Fibroblast of peridontal ligament (primary cell): ENCODE data around the gene TRIM28.
"Not testable (repeated sequence)": the region's sequence is repeated elsewhere in the genome, so short reads cannot be mapped to it uniquely, and the experiment has no call there.

ENCODE experiments used
- DNase-seq: peaks from one replicate; pipeline ENCODE4 v3.0.0-alpha.2; 2010; ENCODE audit errors: extremely low read depth

The TRIM28 gene

DNA sequence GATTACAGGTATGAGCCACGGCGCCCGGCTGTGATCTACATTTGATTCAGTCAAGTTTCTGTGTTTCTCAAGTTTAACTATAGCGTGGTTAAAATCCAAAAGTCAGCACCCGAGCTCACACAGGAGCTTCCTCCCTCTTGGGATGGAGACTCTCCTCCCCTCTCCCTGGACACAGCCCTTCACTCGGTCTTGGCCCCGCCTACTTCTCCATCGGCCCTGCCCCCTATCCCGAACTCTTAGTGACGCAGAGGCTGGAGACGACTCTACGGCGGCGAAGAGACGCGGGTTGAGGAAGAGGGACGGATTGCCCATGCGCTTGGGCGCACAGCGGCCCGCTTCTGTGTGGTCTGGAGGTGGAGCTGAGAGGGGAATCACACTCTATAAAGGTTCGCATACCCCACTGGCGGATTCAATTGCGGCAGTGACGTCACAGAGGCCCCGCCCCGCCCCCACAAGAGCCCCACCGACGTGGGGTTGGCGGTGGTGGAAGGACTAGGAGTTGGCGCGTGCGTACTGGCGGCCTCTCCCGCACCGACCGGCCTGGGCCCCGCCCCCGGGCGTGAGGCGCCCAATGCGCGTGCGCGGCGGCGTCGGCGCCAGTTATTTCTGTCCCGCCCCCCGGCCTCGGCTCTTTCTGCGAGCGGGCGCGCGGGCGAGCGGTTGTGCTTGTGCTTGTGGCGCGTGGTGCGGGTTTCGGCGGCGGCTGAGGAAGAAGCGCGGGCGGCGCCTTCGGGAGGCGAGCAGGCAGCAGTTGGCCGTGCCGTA, at the start of gene TRIM28:
TSS of gene TRIM28 (plus strand) at position 239 of the 765 bp plus-strand sequence. CDS start 694 bp downstream, outside the sequence.
- DNase-seq: peak; percentile 99

DNA sequence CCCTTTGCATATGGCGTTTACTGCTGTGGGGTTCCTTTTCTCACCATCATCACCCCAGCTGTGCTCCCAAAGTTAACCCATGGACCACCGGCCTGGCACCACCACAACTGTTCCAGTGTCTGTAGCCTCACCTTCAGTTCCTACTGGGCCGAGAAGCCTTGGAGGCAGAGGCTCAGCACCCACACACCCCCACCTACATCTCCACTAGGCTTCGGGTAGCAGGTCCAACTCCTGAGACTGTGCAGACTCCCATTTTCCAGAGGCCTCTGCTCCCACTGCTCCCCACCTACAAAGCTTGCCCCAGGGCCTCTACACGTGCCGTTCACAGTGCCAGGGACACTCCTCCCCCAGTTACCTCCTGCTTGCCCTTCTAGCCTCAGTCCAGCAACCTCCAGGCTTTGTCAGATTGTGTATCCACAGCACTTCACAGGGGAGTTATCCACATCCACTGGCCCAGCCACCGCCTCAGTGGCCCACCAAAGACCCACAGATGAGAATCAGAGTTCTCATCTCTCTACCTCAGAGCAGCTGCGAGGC, 46.2 kb upstream of the TRIM28 start:
- no peak for DNase-seq

DNA sequence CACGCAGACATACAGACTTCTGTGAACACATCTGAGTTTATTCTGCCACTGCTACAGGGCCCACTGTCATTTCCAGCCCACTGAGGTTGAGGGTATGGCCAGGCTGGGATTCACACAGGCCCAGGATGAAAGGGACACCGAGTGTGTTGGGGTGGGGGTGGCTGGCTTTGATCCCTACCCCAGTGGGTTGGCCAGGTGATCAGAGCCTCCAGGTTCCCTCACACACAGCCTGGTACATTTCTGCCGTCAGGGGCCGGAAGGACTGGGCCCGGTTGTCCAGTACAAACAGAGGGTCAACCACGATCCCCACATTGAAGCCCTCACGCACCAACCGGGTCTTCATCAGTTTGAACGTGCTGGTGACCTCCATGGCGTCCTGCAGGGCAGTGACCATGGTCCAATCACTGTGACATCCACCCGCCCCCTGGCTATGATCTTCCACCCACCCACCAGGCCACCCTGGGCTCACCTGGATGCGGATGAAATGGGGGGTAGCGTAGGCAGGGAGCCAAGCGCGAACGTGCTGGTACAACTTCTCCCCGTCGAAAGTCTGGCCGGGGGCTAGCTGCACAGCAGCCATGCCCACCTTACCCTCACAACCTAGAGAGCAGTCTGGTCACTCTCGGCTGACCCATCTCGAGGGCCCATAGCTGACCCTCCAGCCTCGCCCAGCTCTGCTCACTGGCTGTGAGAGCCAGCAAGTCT, 45.4 kb upstream of the TRIM28 start:
- no peak for DNase-seq

DNA sequence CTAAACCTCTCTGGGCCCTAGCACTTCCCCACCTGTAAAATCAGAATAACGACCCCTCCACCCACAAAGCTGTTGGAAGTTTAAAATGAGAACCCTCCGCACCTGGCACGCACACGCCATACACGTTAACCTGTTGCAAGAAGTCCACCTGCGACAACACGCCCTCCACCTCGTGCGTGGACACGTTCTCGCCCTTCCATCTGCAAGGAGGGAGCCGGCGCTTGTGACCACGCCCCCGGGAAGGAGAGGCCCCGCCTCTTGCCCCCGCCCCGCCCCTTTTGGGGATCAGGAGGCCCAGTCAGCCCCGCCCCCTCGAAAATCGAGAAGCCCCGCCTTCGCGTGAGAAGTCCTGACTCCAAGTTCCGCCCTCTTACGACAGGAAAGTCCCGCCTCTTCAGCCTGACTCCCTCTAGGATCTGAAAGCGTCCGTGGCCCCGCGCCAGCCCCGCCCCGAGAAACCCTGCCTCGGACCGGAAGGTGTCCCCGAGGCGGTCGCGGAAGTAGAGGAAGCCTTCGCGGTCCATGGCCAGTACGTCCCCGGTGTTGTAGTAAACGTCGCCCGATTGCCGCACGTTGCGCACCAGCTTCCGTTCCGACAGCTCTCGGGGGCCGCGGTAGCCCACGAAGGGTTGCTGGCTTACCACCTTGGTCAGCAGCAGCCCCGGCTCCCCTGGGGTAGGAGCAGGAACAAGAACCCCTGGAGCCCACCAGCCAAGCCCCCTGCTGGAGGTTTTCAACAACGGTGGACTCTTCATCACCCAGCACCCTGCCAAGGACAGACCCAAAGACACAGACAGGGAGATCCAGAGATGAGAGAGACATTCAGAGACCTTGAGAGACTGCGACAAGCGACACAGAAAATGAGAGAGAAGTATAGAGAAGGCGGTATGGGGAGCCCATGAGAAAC, 44.6 kb upstream of the TRIM28 start:
- peak; percentile 98 for DNase-seq

DNA sequence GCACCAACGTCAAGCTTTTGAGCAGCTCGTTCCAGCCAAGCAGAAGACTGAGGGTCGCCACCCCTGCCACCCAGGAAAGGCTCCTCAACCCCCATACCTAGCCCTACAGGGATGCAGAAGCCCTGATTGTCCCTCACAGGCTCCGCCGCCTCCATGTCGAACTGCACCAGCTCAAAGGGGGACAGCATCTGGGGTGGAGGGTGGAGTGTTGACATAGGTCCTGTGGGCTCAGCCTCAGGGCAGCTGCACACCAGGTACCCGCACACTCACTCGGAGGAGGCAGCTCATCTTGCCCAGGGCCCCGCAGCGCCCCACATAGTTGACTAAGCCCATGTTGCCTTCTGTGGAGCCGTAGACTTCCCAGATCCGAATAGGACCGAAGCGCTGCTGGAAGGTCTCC, 43.6 kb upstream of the TRIM28 start:
- DNase-seq: no peak

DNA sequence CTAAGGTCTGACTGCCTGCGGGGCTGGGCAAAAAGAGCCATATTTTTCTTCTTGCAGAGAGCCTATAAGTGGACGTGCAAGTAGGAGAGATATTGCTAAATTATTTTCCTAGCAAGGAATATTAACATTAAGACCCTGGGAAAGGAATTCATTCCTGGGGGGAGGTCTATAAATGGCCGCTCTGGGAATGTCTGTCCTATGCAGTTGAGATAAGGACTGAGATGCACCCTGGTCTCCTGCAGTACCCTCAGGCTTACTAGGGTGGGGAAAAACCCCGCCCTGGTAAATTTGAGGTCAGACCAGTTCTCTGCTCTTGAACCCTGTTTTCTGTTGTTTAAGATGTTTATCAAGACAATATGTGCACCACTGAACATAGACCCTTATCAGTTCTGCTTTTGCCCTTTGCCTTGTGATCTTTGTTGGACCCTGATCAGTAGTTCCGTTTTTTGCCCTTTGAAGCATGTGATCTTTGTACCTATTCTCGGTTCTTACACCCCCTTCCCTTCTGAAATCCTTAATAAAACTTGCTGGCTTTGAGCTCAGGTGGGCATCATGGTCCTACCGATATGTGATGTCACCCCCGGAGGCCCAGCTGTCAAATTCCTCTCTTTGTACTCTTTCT, 36.2 kb upstream of the TRIM28 start:
- DNase-seq: not testable (repeated sequence)

DNA sequence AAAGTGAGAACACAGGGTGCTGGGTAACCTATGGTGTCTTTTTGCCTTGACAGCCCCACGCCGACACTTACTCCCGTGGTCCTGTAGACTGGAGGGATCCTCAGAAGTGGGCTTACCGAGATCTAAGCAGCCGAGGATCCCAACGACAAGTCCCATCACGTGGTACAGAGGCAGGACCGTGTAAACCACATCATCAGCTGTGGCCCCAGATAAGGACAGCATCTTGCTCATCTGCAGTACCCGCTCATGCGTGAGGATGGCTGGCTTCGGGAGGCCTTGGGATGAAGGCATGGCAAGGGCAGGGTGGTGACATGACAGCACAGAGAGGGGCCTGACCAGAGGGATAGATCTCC, 34.2 kb upstream of the TRIM28 start:
- DNase-seq: no peak

DNA sequence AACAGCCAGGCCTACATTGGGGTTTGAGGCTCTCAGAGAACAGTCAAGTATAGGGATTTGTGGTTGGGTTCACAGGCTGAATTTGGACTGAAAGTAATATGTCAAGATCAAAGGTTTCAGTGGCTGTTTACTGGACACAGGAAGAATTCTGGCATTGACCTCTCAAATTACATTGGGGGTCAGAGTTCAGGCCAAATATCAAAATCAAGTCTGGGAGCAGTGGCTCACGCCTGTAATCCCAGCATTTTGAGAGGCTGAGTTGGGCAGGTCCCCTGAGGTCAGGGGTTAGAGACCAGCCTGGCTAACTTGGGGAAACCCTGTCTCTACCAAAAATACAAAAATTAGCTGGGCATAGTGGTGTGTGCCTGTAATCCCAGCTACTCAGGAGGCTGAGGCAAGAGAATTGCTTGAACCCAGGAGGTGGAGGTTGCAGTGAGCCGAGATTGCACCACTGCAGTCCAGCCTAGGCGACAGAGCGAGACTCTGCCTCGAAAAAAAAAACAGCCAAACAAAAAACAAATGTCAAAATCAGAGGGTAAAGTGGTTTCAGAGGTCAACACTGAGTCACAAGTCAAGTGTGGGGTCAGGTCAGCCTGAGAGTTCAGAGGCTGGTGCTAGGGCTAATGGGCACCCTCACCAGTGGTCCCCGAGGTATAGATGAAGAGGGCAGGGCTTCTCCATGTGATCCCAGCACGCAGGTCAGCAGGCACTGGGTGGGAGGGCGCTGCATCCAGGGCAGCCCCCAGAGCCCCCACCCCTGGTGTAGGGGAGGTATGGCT, 33.6 kb upstream of the TRIM28 start:
- DNase-seq: no peak

DNA sequence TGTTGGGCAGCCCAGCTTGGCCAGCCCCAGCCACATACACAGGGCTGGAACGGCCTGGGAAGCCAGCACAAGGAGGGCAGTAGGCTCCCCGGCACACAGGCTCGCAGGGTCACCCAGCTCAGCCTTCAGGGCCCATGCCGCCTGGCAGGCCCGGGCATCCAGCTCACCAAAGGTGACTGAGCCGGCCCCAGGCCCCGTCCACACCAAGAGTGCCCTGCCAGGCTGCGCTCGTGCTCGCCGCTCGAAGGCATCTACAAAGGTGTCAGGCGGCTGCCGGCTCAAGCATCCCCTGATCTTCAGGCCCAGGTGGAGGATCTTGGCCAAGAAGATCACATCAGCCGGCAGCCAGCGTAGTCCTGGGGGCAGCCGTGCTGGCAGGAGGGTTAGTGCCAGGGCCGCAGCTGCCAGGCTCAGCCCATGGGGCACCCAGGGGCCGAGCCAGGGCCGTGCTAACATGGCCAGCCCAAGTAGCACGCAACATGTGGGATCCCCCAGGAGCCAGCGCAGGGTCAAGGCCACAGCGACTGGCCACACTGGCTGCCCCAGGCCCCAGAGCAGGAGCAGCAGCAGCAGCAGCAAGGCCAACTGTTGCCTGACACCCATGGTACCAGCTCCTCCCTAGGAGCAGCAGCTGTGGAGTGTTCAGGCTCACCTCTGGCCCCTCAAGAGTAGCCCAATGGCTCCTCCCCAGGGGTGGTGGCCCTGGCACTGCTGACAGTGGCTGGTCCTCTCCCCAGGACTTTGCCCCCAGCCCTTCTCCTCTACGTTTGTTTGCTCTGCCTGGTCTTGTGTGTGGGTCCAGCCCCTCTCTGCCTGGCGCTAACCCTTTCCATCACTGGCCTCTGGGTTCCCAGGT, 32.3 kb upstream of the TRIM28 start, which contains the start of gene SLC27A5:
TSS of gene SLC27A5 (minus strand) at position 640 of the 856 bp plus-strand sequence. CDS start at position 603, 37 bp downstream.
- no peak for DNase-seq

DNA sequence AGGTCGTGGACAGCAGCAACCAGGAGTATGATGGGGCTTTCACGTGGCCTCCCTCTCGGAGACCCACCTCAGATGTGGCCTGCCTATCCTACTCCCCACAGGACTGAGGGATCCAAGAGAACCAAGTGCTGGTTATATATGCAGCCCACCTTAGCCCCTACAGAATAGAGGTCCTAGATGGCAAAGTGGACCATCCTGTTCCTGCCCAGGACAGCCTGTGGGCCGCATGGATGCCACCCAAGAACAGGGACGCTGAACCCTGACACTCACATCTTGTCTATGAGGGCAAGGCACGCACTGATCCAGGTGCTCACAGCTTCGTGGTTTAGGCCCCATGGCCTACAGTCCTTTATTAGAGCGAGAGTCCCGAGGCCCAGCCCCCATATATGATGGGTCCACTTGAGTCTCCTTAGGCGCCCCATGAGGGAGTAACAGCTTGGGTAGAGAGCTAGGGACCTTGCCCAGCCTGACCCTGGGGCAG, 30.6 kb upstream of the TRIM28 start:
- no peak for DNase-seq

DNA sequence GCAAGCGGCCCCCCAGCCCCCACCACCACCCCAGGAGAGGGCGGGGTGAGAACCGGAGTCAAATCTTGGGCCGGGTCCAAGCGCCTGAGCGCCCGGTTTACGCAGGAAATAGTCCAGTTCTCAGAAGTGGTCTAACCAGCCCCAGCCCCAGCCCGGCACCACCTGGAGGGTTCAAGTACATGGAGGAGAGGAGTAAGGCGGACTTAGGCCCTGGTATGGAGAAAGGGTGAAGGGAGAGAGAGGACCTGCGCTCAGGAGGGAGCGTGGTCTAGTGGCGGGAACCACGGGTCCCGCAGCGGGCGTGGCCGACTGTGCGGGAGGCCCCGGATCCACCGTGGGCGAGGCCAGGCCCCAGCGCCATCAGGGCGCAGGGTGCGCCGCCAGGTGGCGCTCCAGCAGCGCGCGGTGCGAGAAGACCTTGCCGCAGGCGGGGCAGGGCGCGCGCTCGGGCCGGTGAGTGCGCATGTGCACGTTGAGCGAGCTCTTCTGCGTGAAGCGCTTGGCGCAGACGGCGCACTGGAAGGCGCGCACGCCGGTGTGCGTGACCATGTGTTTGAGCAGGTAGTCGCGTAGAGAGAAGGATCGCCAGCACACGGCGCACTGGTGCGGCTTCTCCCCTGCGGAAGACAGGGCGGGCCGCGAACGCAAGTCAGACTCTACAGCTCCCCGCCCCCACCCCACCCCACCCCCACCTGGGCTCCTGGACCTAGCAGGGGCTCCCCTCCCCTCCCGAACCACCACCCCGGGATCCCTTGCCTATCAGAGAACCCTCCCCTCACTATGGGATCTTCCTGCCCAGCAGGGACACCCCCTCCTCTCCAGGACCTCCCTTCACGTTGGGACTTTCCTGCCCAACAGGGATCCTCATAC, 29.9 kb upstream of the TRIM28 start:
- DNase-seq: peak; percentile 78

DNA sequence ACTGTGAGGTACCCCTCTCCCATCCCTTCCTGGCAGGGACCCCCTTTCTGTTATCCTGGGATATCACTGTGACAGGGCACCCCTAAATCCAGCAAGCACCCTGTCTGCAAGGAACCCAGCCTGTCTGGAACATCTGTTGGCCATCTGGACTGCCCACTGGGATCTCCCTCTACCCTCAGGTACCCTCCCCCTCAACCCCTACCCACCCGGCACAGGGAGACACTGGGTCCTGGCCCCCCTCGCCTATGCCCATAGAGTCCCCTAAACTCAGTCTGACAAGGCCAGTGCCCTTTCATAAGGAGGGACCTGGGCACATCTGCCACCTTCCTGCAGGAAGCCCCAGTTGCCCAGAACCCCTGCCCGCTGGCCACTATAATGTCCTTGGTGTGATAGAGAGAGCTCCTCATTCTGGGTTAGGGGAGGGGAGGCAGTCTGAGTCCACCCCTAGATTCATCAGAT, 29.3 kb upstream of the TRIM28 start:
- DNase-seq: no peak

DNA sequence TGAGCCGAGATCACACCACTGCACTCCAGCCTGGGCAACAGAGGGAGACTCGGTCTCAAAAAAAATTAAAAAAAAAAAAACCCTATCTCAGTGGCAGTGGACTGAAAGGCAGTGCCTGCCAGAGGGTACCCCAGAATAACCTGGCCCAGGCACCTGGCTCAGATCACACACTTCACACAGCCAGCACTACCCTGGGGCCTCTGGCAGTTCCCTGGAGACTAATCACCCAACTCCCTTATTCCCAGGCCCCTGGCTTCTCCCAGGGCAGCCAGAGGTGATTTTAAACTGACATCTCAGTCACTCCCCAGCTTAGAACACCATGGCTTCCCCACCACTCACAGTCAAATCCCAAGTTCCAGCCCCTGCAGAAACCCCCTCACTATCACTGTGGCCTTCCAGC, 28.6 kb upstream of the TRIM28 start:
- no peak for DNase-seq

DNA sequence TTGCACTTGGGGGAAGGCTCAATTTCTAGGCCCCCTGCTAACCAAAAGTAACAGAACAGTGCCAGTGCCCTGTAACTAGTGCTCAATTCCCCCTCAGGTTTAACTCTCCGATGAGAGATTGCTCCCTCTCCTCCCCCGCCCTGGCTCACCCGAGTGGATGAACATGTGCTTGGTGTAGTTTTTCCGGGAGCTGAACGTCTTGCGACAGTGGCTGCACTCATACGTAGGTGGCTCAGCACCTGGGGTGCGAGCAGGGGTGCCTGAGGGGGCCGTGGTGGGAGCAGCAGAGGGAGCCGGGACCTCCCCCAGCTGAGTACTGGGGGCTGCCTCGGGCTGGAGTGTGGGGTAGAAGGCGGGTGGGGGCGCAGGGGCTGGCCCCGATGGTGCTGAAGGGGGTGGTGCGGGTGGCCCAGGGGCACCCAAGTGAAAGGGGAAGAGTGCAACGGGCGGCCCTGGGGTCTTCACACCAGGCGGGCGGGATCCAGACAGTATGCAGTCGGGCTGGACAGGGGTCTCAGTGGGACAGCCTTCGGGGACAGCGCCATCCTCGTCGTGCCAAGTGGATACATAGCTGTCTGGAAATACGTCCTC, 27.5 kb upstream of the TRIM28 start:
- no peak for DNase-seq

DNA sequence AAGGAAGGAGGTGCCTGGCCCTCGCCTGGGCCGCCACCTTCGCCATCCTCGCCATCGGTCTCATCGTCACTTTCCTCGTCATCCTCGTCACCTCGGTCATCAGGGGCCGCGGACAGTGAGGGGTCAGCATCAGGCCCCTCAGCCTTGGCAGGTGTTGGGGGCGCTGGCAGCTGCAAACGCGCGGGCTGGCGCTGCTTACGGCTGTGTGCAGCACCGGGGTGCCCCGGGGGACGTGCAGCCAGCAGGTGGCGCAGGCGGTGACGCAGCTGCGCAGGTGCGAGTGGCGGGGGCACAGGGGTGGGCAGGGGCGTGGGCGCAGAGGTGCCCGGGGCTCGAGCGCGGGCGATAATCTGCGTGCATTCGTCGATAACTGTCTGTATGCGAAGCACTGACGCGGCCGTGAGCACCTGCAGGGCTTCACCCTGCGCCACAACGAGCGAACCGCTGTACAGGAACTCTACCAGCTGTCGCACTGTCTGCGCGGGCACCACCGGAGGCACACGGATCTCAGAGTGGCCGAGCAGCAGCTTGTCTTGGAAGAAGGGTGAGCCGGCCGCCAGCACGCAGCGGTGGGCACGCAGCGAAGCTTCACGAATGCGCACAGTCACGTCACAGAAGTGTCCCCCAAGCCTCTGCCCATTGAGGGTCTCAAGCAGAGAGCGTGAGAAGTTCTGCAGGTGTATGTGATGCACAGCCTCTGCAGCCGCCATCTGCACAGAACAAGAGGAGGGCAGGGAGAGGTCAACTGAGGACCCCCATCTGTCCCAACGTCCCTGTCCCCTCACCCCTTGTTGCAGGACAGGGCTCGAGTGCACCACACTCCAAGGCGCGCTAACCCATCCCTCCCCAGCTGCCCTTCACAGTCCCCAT, 26.7 kb upstream of the TRIM28 start:
- no peak for DNase-seq

DNA sequence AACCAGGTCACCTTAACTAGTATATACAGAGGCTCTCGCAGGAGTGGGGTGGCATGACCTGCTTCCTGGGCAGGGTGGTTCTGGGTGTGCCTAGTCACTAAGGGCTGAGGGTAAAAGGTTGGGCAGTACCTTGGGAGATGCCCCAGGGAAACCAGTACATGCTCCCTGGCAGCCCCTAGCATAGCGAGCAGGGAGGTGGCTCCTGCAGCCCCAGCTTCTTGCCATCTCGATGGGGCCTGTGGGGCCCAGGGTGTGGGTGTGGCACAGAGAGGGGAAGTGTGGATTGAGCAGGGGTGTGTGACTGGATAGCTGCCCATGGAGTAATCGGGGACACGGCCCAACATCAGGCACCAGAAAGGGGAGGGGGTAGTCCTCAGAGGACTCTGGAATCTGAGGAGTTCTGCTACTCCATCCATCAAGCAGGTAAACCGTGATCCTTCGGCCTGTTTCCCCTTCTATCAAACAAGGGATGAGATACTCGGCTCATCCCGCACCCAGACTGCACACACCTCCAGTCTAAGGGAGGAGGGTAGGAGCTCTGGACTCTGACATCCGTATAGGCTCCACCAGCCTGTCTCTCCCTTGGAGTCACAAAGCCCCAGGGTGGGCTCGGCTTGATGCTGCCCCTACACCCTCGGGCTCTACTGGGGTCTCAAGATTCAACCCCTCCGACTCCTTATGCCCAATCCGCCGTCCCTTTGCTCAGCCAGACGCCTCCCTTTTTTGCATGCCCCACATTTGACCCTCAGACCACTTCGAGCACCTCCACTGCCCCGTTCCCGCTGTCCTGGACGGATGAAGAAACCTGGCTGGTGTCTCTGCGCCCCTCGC, 25.4 kb upstream of the TRIM28 start:
- no peak for DNase-seq
